T-cell (primary cell): ENCODE data around the gene JAZF1. TPM values are rescaled to one million over a fixed set of nuclear protein-coding genes. Genes with fewer than 3 reads are reported as not detected.

Experiments used
- ATAC-seq, 4 experiments: fragments of 200-7000 bp in 3 of 4; fragments of 150-1000 bp in 1 of 4; cut with Tn5 transposase; replicated peaks in 1 of 4; 1 replicate in 3 of 4; 2 replicates in 1 of 4; pipeline ENCODE4 v1.10.0; 2021; ENCODE audit warnings: moderate library complexity in 3 of 4, mild to moderate bottlenecking in 2 of 4, moderate number of reproducible peaks in 1 of 4
- CTCF ChIA-PET, 2 donors: fragments of 300-600 bp; sonication (Branson Sonifier 250); formaldehyde crosslinking; loops; one replicate each; lab custom pipeline; 2022; ENCODE audit warnings: antibody characterized with exemption in 2 of 2; lab: Charles Lee
- POLR2A ChIA-PET, 2 donors: fragments of 300-600 bp; sonication (Branson Sonifier 250); formaldehyde crosslinking; loops; one replicate each; lab custom pipeline; 2022; ENCODE audit warnings: antibody characterized with exemption in 2 of 2; lab: Charles Lee
- DNase-seq, 35 experiments: peaks; one replicate each; pipeline versions ENCODE4 v3.0.0 to v3.0.0-alpha.2; 2013 to 2023
- H3K27ac ChIP-seq: one replicate; pipeline ENCODE4 v1.5.1; 2013; ENCODE audit warnings: low read length
- H3K27me3 ChIP-seq, 2 experiments: replicated peaks in 1 of 2; 1 replicate in 1 of 2; 2 replicates in 1 of 2; pipeline versions ENCODE4 v1.6.1 to v1.7.0; 2013; ENCODE audit warnings: low read length in 1 of 2, mixed read lengths in 1 of 2; ENCODE audit not compliant: control insufficient read depth in 2 of 2, insufficient read depth in 2 of 2; ENCODE audit errors: extremely low read depth in 1 of 2
- H3K36me3 ChIP-seq, 2 donors: 1 replicate in 1 of 2; 2 replicates in 1 of 2; pipeline versions ENCODE4 v1.6.1 to v1.7.0; 2013; ENCODE audit warnings: low read length in 1 of 2; ENCODE audit not compliant: control insufficient read depth in 2 of 2, insufficient read depth in 1 of 2; ENCODE audit errors: extremely low read depth in 1 of 2
- H3K4me1 ChIP-seq, 2 experiments: 1 replicate in 1 of 2; 2 replicates in 1 of 2; pipeline versions ENCODE4 v1.6.1 to v1.7.0; 2013; ENCODE audit warnings: low read length in 2 of 2, mixed read lengths in 1 of 2; ENCODE audit not compliant: insufficient read depth in 2 of 2, control insufficient read depth in 1 of 2; ENCODE audit errors: extremely low read depth in 1 of 2
- H3K4me3 ChIP-seq, 2 donors: 1 replicate in 1 of 2; 2 replicates in 1 of 2; pipeline versions ENCODE4 v1.5.1 to v1.7.0; 2013; ENCODE audit warnings: mild to moderate bottlenecking in 2 of 2, low read length in 1 of 2, moderate library complexity in 1 of 2; ENCODE audit not compliant: control insufficient read depth in 1 of 2; ENCODE audit errors: extremely low read depth in 1 of 2
- H3K9me3 ChIP-seq: 2 replicates; pipeline ENCODE4 v1.7.0; 2013
- H3K27ac Mint-ChIP-seq, 2 donors: one replicate each; pipeline ENCODE4 v1.8.0; 2020 to 2021; ENCODE audit warnings: mild to moderate bottlenecking in 2 of 2, mixed read lengths in 2 of 2
- H3K27me3 Mint-ChIP-seq, 2 donors: one replicate each; pipeline ENCODE4 v1.8.0; 2021 to 2022; ENCODE audit warnings: mixed read lengths in 2 of 2
- H3K36me3 Mint-ChIP-seq: one replicate; pipeline ENCODE4 v1.8.0; 2021; ENCODE audit warnings: mixed read lengths
- H3K4me1 Mint-ChIP-seq, 3 donors: one replicate each; pipeline ENCODE4 v1.8.0; 2020 to 2022; ENCODE audit warnings: mixed read lengths in 3 of 3, mild to moderate bottlenecking in 1 of 3
- H3K4me3 Mint-ChIP-seq, 3 donors: one replicate each; pipeline ENCODE4 v1.8.0; 2020 to 2022; ENCODE audit warnings: mild to moderate bottlenecking in 3 of 3, mixed read lengths in 3 of 3, moderate library complexity in 3 of 3
- H3K9me3 Mint-ChIP-seq, 3 donors: one replicate each; pipeline ENCODE4 v1.8.0; 2020 to 2022; ENCODE audit warnings: mixed read lengths in 3 of 3
- WGBS: methylation state at CpG from one replicate; pipeline ENCODE4 v1.1.5; 2013; ENCODE audit warnings: missing lambda C conversion rate; ENCODE audit not compliant: insufficient coverage; 5-methylcytosine and 5-hydroxymethylcytosine counted together
- total RNA-seq, 35 experiments: library from RNA in 6 of 35; stranded (reverse) in 6 of 35; fragments of 120-200 nt in 1 of 35; gene quantifications; one replicate each; pipeline versions ENCODE4 v1.2.1 to v1.2.4 and lab custom pipeline; 2013 to 2026

Gene JAZF1
- total RNA-seq, 5 donors from 2014 or later (not counting 1 experiment from before 2014, with no cell fraction given), result 9.6 to 22.1 (median 15.9) TPM

- peak in 1 of 35 experiments; percentile 59 for DNase-seq
- Histone ChIP-seq H3K36me3 (no peaks in the 10 kb centered on the region), H3K27me3 (no peaks in the 10 kb centered on the region), H3K4me1 (peaks cover 0 to 6% of the 10 kb centered on the region in 2 experiments), H3K9me3 (no peaks in the 10 kb centered on the region), H3K4me3 (no peak overlapping the region), H3K27ac (peak overlapping the region; percentile 49)
- peak overlapping the region; percentile 41 to 60 for H3K27ac Mint-ChIP-seq
- WGBS, result no CpG with 5 or more reads among the region's 4 CpGs
- peak overlapping the region in 2 of 3 donors; percentile 10 to 55 for H3K4me3 Mint-ChIP-seq
- no peaks in the 10 kb centered on the region for H3K9me3 Mint-ChIP-seq
- POLR2A ChIA-PET, result interaction anchor here (0.7 to 1.0 kb wide), 2 partner anchors 8 to 1036 kb away, joined by 3 to 4 read pairs; no protein-coding TSS in a partner anchor
- H3K27me3 Mint-ChIP-seq, result no peaks in the 10 kb centered on the region
- peaks cover 32 to 64% (median 33%) of the 10 kb centered on the region in 3 donors for H3K4me1 Mint-ChIP-seq
- H3K36me3 Mint-ChIP-seq, result peaks cover 9% of the 10 kb centered on the region
- peak; percentile 53 to 79 (median 64) for ATAC-seq
- CTCF ChIA-PET, result no interaction called here
Measured at GRCh38 chr7:28151965-28152364, 28.6 kb downstream of the JAZF1 start.

- H3K27ac Mint-ChIP-seq, result peak overlapping the region in 1 of 2 donors; percentile 13
- no peak for DNase-seq
- no peaks in the 10 kb centered on the region for H3K9me3 ChIP-seq
- H3K4me3 ChIP-seq, result no peak overlapping the region
- no peak overlapping the region for H3K27ac ChIP-seq
- no peaks in the 10 kb centered on the region for H3K27me3 Mint-ChIP-seq
- ChIA-PET CTCF (no interaction called here), POLR2A (interaction anchor here in 1 of 2 donors (0.6 kb wide), 1 partner anchor 15 kb away, joined by 3 read pairs; no protein-coding TSS in a partner anchor)
- H3K4me3 Mint-ChIP-seq, result no peak overlapping the region
- H3K9me3 Mint-ChIP-seq, result no peaks in the 10 kb centered on the region
- ATAC-seq, result no peak
- no peaks in the 10 kb centered on the region for H3K36me3 ChIP-seq
- peaks cover 21 to 44% (median 23%) of the 10 kb centered on the region in 3 donors for H3K4me1 Mint-ChIP-seq
- H3K36me3 Mint-ChIP-seq, result peaks cover 15% of the 10 kb centered on the region
- 91% methylated on average over 3 of the region's 8 CpGs for WGBS
- no peaks in the 10 kb centered on the region for H3K27me3 ChIP-seq
- H3K4me1 ChIP-seq, result peaks cover 0 to 6% of the 10 kb centered on the region in 2 experiments
Measured at GRCh38 chr7:28149291-28150101, 31.1 kb downstream of the JAZF1 start.

GRCh38 chr7:28145931-28146330, 34.7 kb downstream of the JAZF1 start:
- no peak overlapping the region for H3K27ac Mint-ChIP-seq
- Histone ChIP-seq H3K4me1 (no peaks in the 10 kb centered on the region), H3K4me3 (no peak overlapping the region), H3K27me3 (no peaks in the 10 kb centered on the region), H3K27ac (no peak overlapping the region), H3K9me3 (no peaks in the 10 kb centered on the region), H3K36me3 (no peaks in the 10 kb centered on the region)
- peaks cover 2 to 28% (median 6%) of the 10 kb centered on the region in 3 donors for H3K4me1 Mint-ChIP-seq
- H3K4me3 Mint-ChIP-seq, result no peak overlapping the region
- DNase-seq (no peak), ATAC-seq (no peak)
- POLR2A ChIA-PET, result no interaction called here
- H3K9me3 Mint-ChIP-seq, result no peaks in the 10 kb centered on the region
- CTCF ChIA-PET, result no interaction called here
- H3K27me3 Mint-ChIP-seq, result no peaks in the 10 kb centered on the region
- no CpG with 5 or more reads among the region's 2 CpGs for WGBS
- peaks cover 19% of the 10 kb centered on the region for H3K36me3 Mint-ChIP-seq

GRCh38 chr7:28145090-28145626, 35.4 kb downstream of the JAZF1 start:
- POLR2A ChIA-PET, result no interaction called here
- no peaks in the 10 kb centered on the region for H3K27me3 ChIP-seq
- DNase-seq (no peak), ATAC-seq (no peak)
- Mint-ChIP-seq H3K27me3 (no peaks in the 10 kb centered on the region), H3K4me1 (peaks cover 2 to 23% (median 4%) of the 10 kb centered on the region in 3 donors), H3K4me3 (no peak overlapping the region), H3K27ac (no peak overlapping the region), H3K9me3 (no peaks in the 10 kb centered on the region), H3K36me3 (peaks cover 19% of the 10 kb centered on the region)
- H3K9me3 ChIP-seq, result no peaks in the 10 kb centered on the region
- no peaks in the 10 kb centered on the region for H3K4me1 ChIP-seq
- no peaks in the 10 kb centered on the region for H3K36me3 ChIP-seq
- CTCF ChIA-PET, result no interaction called here
- H3K27ac ChIP-seq, result no peak overlapping the region
- no peak overlapping the region for H3K4me3 ChIP-seq
- WGBS, result no CpG with 5 or more reads among the region's 3 CpGs

GRCh38 chr7:28144266-28144665, 36.3 kb downstream of the JAZF1 start:
- Histone ChIP-seq H3K4me3 (no peak overlapping the region), H3K27ac (no peak overlapping the region), H3K36me3 (no peaks in the 10 kb centered on the region), H3K27me3 (no peaks in the 10 kb centered on the region), H3K9me3 (no peaks in the 10 kb centered on the region), H3K4me1 (no peaks in the 10 kb centered on the region)
- peak in 1 of 35 experiments; percentile 1 for DNase-seq
- H3K9me3 Mint-ChIP-seq, result no peaks in the 10 kb centered on the region
- ATAC-seq, result no peak
- H3K36me3 Mint-ChIP-seq, result peaks cover 17% of the 10 kb centered on the region
- no peak overlapping the region for H3K4me3 Mint-ChIP-seq
- H3K27me3 Mint-ChIP-seq, result no peaks in the 10 kb centered on the region
- no CpG with 5 or more reads among the region's 3 CpGs for WGBS
- ChIA-PET POLR2A (interaction anchor here in 1 of 2 donors (0.7 kb wide), 1 partner anchor 8 kb away, joined by 4 read pairs; no protein-coding TSS in a partner anchor), CTCF (no interaction called here)
- peaks cover 0 to 15% (median 2%) of the 10 kb centered on the region in 3 donors for H3K4me1 Mint-ChIP-seq
- no peak overlapping the region for H3K27ac Mint-ChIP-seq

- H3K27me3 Mint-ChIP-seq, result no peaks in the 10 kb centered on the region
Measured at GRCh38 chr7:28142650-28143049, 37.9 kb downstream of the JAZF1 start.

More at GRCh38 chr7:28142650-28143049, 37.9 kb downstream of the JAZF1 start:
- H3K4me1 Mint-ChIP-seq, result peaks cover 0 to 14% (median 2%) of the 10 kb centered on the region in 3 donors
- ChIA-PET CTCF (no interaction called here), POLR2A (no interaction called here)
- Histone ChIP-seq H3K4me3 (no peak overlapping the region), H3K36me3 (no peaks in the 10 kb centered on the region), H3K27me3 (no peaks in the 10 kb centered on the region), H3K27ac (no peak overlapping the region), H3K9me3 (no peaks in the 10 kb centered on the region), H3K4me1 (no peaks in the 10 kb centered on the region)
- no peak overlapping the region for H3K27ac Mint-ChIP-seq
- DNase-seq, result peak in 2 of 35 experiments; percentile 1 to 14
- H3K36me3 Mint-ChIP-seq, result peaks cover 16% of the 10 kb centered on the region
- H3K9me3 Mint-ChIP-seq, result no peaks in the 10 kb centered on the region
- H3K4me3 Mint-ChIP-seq, result no peak overlapping the region
- 100% methylated on average over 1 of the region's 3 CpGs for WGBS
- ATAC-seq, result peak in 1 of 4 experiments; percentile 36
